IMR-90 (cell line): ENCODE data around the gene TMEM53. TPM values are rescaled to one million over a fixed set of nuclear protein-coding genes. Genes with fewer than 3 reads are reported as not detected.

Experiments used
- ATAC-seq: fragments of 200-7000 bp; cut with Tn5 transposase; 2 replicates; pipeline ENCODE4 v1.9.1; 2020; ENCODE audit warnings: low read depth, mild to moderate bottlenecking, moderate library complexity
- BruUV-seq: library from RNA; stranded (reverse); fragments of 400-500 nt; replicated peaks from 2 replicates; lab custom pipeline; 2021; lab: Mats Ljungman, UMichigan
- CTCF ChIA-PET: fragments of 300-600 bp; formaldehyde crosslinking; extraction: SDS; loops from one replicate; lab custom pipeline; 2021; ENCODE audit warnings: antibody characterized with exemption; lab: Yijun Ruan, JAX
- POLR2A ChIA-PET: fragments of 300-600 bp; sonication (Branson Sonifier 250); formaldehyde crosslinking; loops from one replicate; lab custom pipeline; 2022; ENCODE audit warnings: antibody characterized with exemption; ENCODE audit not compliant: unreplicated experiment; lab: Charles Lee
- DNase-seq: peaks from one replicate; pipeline ENCODE4 v3.0.0; 2013
- H2AFZ ChIP-seq: replicated peaks from 2 replicates; pipeline ENCODE3; 2013; ENCODE audit warnings: low read length, mild to moderate bottlenecking; ENCODE audit not compliant: poor library complexity
- H2AK5ac ChIP-seq: 2 replicates; pipeline ENCODE4 v1.6.1; 2013; ENCODE audit warnings: low read depth, low read length, inconsistent platforms
- H2AK9ac ChIP-seq: replicated peaks from 2 replicates; pipeline ENCODE3; 2013; ENCODE audit warnings: mild to moderate bottlenecking, low read depth, low read length, moderate library complexity; ENCODE audit not compliant: poor library complexity
- H2BK120ac ChIP-seq: 2 replicates; pipeline ENCODE4 v1.6.1; 2013; ENCODE audit warnings: low read depth, low read length, inconsistent platforms
- H2BK15ac ChIP-seq: 3 replicates; pipeline ENCODE4 v1.6.1; 2013; ENCODE audit warnings: low read depth, low read length, inconsistent platforms
- H2BK20ac ChIP-seq: 2 replicates; pipeline ENCODE4 v1.6.1; 2013; ENCODE audit warnings: low read depth, mild to moderate bottlenecking, inconsistent platforms, low read length, moderate library complexity
- H2BK5ac ChIP-seq: 2 replicates; pipeline ENCODE4 v1.6.1; 2013; ENCODE audit warnings: mild to moderate bottlenecking, low read depth, low read length, inconsistent platforms; ENCODE audit not compliant: poor library complexity, severe bottlenecking
- H3K14ac ChIP-seq: replicated peaks from 2 replicates; pipeline ENCODE4 v1.6.1; 2013; ENCODE audit warnings: low read depth, low read length, inconsistent platforms
- H3K18ac ChIP-seq: 2 replicates; pipeline ENCODE4 v1.6.1; 2013; ENCODE audit warnings: low read depth, low read length, control low read depth
- H3K23ac ChIP-seq: 2 replicates; pipeline ENCODE4 v1.6.1; 2013; ENCODE audit warnings: low read depth, low read length, inconsistent platforms
- H3K27ac ChIP-seq: 2 replicates; pipeline ENCODE4 v1.5.1; 2013; ENCODE audit warnings: mild to moderate bottlenecking, control low read depth, low read length; ENCODE audit not compliant: insufficient read depth
- H3K27me3 ChIP-seq: 2 replicates; pipeline ENCODE4 v1.6.1; 2013; ENCODE audit warnings: low read length; ENCODE audit not compliant: control insufficient read depth, insufficient read depth
- H3K36me3 ChIP-seq: 2 replicates; pipeline ENCODE4 v1.6.1; 2013; ENCODE audit warnings: low read length, mixed read lengths; ENCODE audit not compliant: control insufficient read depth, insufficient read depth
- H3K4ac ChIP-seq: 2 replicates; pipeline ENCODE4 v1.6.1; 2013; ENCODE audit warnings: low read depth, low read length, inconsistent platforms
- H3K4me1 ChIP-seq: 2 replicates; pipeline ENCODE4 v1.6.1; 2013; ENCODE audit warnings: low read length, mixed read lengths; ENCODE audit not compliant: control insufficient read depth, insufficient read depth
- H3K4me2 ChIP-seq: 2 replicates; pipeline ENCODE4 v1.6.1; 2013; ENCODE audit warnings: low read depth, mild to moderate bottlenecking, control low read depth, low read length, moderate library complexity
- H3K4me3 ChIP-seq: 2 replicates; pipeline ENCODE4 v1.5.1; 2013; ENCODE audit warnings: low read depth, mild to moderate bottlenecking, control low read depth, low read length, moderate library complexity; ENCODE audit not compliant: insufficient read depth
- H3K56ac ChIP-seq: 2 replicates; pipeline ENCODE4 v1.6.1; 2013; ENCODE audit warnings: low read length, inconsistent platforms; ENCODE audit not compliant: insufficient read depth; ENCODE audit errors: extremely low read depth
- H3K79me1 ChIP-seq, 2 experiments: 2 replicates each; pipeline ENCODE4 v1.6.1; 2013; ENCODE audit warnings: low read length in 2 of 2, inconsistent platforms in 1 of 2, low read depth in 1 of 2
- H3K9ac ChIP-seq: 2 replicates; pipeline ENCODE4 v1.6.1; 2013; ENCODE audit warnings: low read depth, low read length, control low read depth
- H3K9me1 ChIP-seq: 2 replicates; pipeline ENCODE4 v1.6.1; 2013; ENCODE audit warnings: low read length, inconsistent platforms; ENCODE audit not compliant: insufficient read depth
- H3K9me3 ChIP-seq: 2 replicates; pipeline ENCODE4 v1.6.1; 2013; ENCODE audit warnings: low read length; ENCODE audit not compliant: control insufficient read depth, insufficient read depth
- H4K20me1 ChIP-seq: 2 replicates; pipeline ENCODE4 v1.6.1; 2013; ENCODE audit warnings: low read length, inconsistent platforms; ENCODE audit not compliant: insufficient read depth
- H4K5ac ChIP-seq: 2 replicates; pipeline ENCODE4 v1.6.1; 2013; ENCODE audit warnings: mild to moderate bottlenecking, low read depth, low read length, control low read depth
- H4K8ac ChIP-seq, 2 experiments: 2 replicates each; pipeline ENCODE4 v1.6.1; 2013; ENCODE audit warnings: low read depth in 2 of 2, low read length in 2 of 2, control low read depth in 1 of 2, inconsistent platforms in 1 of 2
- H4K91ac ChIP-seq: 2 replicates; pipeline ENCODE4 v1.6.1; 2013; ENCODE audit warnings: low read depth, low read length, inconsistent platforms; ENCODE audit not compliant: insufficient read depth
- CEBPB ChIP-seq: IDR thresholded peaks from 2 replicates; pipeline ENCODE4 v1.6.1; 2012; ENCODE audit warnings: low read depth, low read length, improper control_type of control experiment
- CHD1 ChIP-seq: IDR thresholded peaks from 2 replicates; pipeline ENCODE4 v1.6.1; 2012; ENCODE audit warnings: low read depth, low read length, improper control_type of control experiment
- MAFK ChIP-seq: IDR thresholded peaks from 2 replicates; pipeline ENCODE4 v1.6.1; 2012; ENCODE audit warnings: low read depth, low read length, improper control_type of control experiment
- MAZ ChIP-seq: IDR thresholded peaks from 2 replicates; pipeline ENCODE4 v1.6.1; 2012; ENCODE audit warnings: low read depth, mild to moderate bottlenecking, low read length, improper control_type of control experiment, moderate library complexity, borderline replicate concordance
- MXI1 ChIP-seq: IDR thresholded peaks from 2 replicates; pipeline ENCODE4 v1.6.1; 2012; ENCODE audit warnings: low read depth, mild to moderate bottlenecking, low read length, moderate library complexity, borderline replicate concordance
- NFE2L2 ChIP-seq: fragments of 150-350 bp; IDR thresholded peaks from 2 replicates; pipeline ENCODE4 v1.6.1; 2016; ENCODE audit warnings: low read depth, mild to moderate bottlenecking, low read length
- POLR2A ChIP-seq: IDR thresholded peaks from 2 replicates; pipeline ENCODE4 v1.6.1; 2012; ENCODE audit warnings: mild to moderate bottlenecking, low read depth, low read length
- RAD21 ChIP-seq: IDR thresholded peaks from 2 replicates; pipeline ENCODE4 v1.6.1; 2012; ENCODE audit warnings: low read length, improper control_type of control experiment
- RFX5 ChIP-seq: IDR thresholded peaks from 2 replicates; pipeline ENCODE4 v1.8.0; 2012; ENCODE audit warnings: low read depth, mild to moderate bottlenecking, low read length, moderate library complexity
- SMC3 ChIP-seq: fragments of 150-350 bp; IDR thresholded peaks from 2 replicates; pipeline ENCODE4 v1.6.1; 2016; ENCODE audit warnings: low read depth, mild to moderate bottlenecking, antibody characterized with exemption, low read length, moderate library complexity
- WGBS, 2 experiments: methylation state at CpG; one replicate each; pipeline versions ENCODE4 v1.1.5 to v1.1.7; 2013; ENCODE audit warnings: missing lambda C conversion rate in 2 of 2; ENCODE audit not compliant: insufficient read length in 1 of 2; ENCODE audit errors: extremely low coverage in 2 of 2; 5-methylcytosine and 5-hydroxymethylcytosine counted together
- dilution Hi-C: fragments of 300-500 bp; cut with HindIII; formaldehyde crosslinking; loops from one replicate; pipeline ENCODE4 v1.14.3; 2018; ENCODE audit warnings: low sequenced_read_pairs; ENCODE audit not compliant: unreplicated experiment
- in situ Hi-C: fragments of 300-500 bp; cut with MboI; formaldehyde crosslinking; loops from 3 replicates; pipeline ENCODE4 v1.14.3; 2019; ENCODE audit warnings: low sequenced_read_pairs, inconsistent platforms, mixed read lengths
- intact Hi-C: fragments of 100-400 bp; cut with micrococcal nuclease; formaldehyde crosslinking; loops from 2 replicates; pipeline ENCODE4 v1.10.0; 2022
- polyA plus RNA-seq, 3 experiments: library from polyadenylated mRNA; depleted of rRNA; stranded (reverse); fragments of >200 nt; gene quantifications; 2 replicates each; pipeline ENCODE4 v1.2.3, GENCODE V29; 2012; ENCODE audit warnings: low replicate concordance in 1 of 3
- total RNA-seq: library from RNA; depleted of rRNA; stranded (reverse); fragments of >200 nt; gene quantifications from 2 replicates; pipeline ENCODE4 v1.2.3, GENCODE V29; 2012
- TF ChIP-seq, protein P1 (sequence below): fragments of 150-350 bp; IDR thresholded peaks from 2 replicates; pipeline ENCODE4 v1.6.1; 2016; ENCODE audit warnings: low read depth, mild to moderate bottlenecking, low read length, moderate library complexity, borderline replicate concordance
- TF ChIP-seq, protein P2 (sequence below): fragments of 150-350 bp; IDR thresholded peaks from 2 replicates; pipeline ENCODE4 v1.6.1; 2017; ENCODE audit warnings: mild to moderate bottlenecking, antibody characterized with exemption, low read length, low read depth

TMEM53 gene
- total and polyA plus RNA-seq, 2 of the 4 experiments (the other 2 are of a cell fraction), result 2.7 to 6.3 TPM

DNA sequence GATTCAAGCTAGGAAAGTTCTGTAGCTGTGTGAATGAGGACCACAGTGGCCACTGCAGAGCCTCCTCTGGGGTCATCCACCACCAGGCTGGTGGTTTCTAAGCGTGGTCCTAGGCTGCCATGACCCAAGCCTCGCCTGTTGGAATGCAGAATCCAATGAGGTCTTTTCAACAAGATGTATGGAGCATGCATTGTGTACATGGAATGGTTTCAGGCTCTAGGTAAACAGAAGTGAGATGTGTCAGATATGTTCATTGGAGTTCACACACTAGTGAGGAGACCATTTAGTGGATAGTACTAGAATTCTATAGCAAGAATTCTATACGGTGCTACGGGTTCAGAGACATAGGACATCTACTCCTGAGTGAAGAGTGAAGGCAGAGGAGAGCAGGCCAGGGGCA, 46.0 kb upstream of the TMEM53 start:
- Histone ChIP-seq H3K18ac (no peak overlapping the region), H3K56ac (no peak overlapping the region), H3K14ac (no peak overlapping the region), H2AFZ (no peak overlapping the region), H3K23ac (no peak overlapping the region), H3K27me3 (peaks cover 2% of the 10 kb centered on the region; the same call in 1 of the 2 replicates), H3K9me1 (peaks cover 2% of the 10 kb centered on the region; the same call in 1 of the 2 replicates), H2BK15ac (no peak overlapping the region), H2BK120ac (no peak overlapping the region), H4K5ac (no peak overlapping the region), H3K36me3 (no peaks in the 10 kb centered on the region), H3K9ac (no peak overlapping the region), H2AK9ac (no peak overlapping the region), H3K4ac (no peak overlapping the region), H3K27ac (no peak overlapping the region), H4K91ac (no peak overlapping the region), H2BK20ac (no peak overlapping the region), H3K79me1 (no peaks in the 10 kb centered on the region), H2AK5ac (no peak overlapping the region), H3K4me3 (no peak overlapping the region), H2BK5ac (no peak overlapping the region), H3K9me3 (no peaks in the 10 kb centered on the region), H3K4me1 (peaks cover 5% of the 10 kb centered on the region), H4K8ac (no peak overlapping the region), H4K20me1 (no peaks in the 10 kb centered on the region), H3K4me2 (no peak overlapping the region)
- ChIA-PET CTCF (no interaction called here), POLR2A (no interaction called here)
- dilution Hi-C loops, result no loop called here
- in situ Hi-C loops, result no loop called here
- BruUV-seq, result no TSS peak
- ATAC-seq (no peak), DNase-seq (no peak)
- intact Hi-C loops, result no loop called here
- 80% methylated on average over 1 of the region's 4 CpGs; no CpG with 5 or more reads in 1 of the 2 experiments for whole genome bisulfite sequencing, 2 experiments
- TF ChIP-seq CEBPB (no peak), MAFK (no peak), MXI1 (no peak), RAD21 (no peak), NFE2L2 (no peak), SMC3 (no peak), CHD1 (no peak), MAZ (no peak), RFX5 (no peak), POLR2A (no peak)
- TF ChIP-seq, protein P1, sequence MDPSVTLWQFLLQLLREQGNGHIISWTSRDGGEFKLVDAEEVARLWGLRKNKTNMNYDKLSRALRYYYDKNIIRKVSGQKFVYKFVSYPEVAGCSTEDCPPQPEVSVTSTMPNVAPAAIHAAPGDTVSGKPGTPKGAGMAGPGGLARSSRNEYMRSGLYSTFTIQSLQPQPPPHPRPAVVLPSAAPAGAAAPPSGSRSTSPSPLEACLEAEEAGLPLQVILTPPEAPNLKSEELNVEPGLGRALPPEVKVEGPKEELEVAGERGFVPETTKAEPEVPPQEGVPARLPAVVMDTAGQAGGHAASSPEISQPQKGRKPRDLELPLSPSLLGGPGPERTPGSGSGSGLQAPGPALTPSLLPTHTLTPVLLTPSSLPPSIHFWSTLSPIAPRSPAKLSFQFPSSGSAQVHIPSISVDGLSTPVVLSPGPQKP, result no peak
- TF ChIP-seq, protein P2, sequence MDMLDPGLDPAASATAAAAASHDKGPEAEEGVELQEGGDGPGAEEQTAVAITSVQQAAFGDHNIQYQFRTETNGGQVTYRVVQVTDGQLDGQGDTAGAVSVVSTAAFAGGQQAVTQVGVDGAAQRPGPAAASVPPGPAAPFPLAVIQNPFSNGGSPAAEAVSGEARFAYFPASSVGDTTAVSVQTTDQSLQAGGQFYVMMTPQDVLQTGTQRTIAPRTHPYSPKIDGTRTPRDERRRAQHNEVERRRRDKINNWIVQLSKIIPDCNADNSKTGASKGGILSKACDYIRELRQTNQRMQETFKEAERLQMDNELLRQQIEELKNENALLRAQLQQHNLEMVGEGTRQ, result no peak
